Measurements from ENCODE around the gene SEPTIN5.

The SEPTIN5 gene

GRCh38 chr22:19714312-19715187 lies at the start of gene SEPTIN5:
SEPTIN5 (plus strand) TSS chr22:19714503; CDS start chr22:19714589, 86 bp downstream.
- no peak for DNase-seq (ENCODE audit: low read depth)
- TF ChIP-seq CTCF (conservative IDR thresholded peaks at IDR 0.05; ENCODE audit: low read depth, low read length) = no peak
- H3K4me3 ChIP-seq (ENCODE audit: low read length) = peak within 1 kb of the TSS; percentile 45

DNA sequence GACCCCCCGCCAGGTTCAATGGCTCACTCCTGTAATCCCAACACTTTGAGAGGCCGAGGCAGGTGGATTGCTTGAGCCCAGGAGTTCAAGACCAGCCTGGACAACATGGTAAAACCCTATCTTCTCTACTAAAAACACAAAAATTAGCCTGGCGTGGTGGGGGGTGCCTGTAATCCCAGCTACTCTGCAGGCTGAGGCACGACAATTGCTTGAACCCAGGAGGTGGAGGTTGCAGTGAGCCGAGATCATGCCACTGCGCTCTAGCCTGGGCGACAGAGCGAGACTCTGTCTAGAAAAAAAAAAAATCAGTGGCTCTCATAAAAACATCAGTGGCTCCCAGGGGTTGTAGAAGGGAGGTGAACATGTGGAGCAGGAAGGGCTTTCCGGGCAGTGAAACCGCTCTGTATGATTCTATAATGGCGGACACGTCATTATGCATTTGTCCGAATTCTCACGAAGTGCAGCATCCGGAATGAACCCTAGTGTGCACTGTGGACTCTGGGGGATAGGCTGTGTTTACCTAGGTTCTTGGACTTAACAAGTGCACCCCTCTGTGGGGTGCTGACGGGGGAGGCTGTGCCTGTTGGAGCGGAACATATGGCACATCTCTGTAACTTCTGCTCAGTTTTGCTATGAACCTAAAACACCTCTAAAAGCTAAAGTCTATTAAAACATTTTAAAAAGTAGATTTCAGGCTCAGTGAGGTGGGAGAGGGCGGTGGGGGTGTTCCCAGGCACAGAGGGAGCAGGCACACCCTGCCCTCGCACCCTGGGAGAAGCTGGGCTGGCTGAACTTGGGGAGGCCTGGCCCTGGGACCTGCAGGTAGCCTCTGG lies 49.1 kb upstream of the SEPTIN5 start:
- no peak for DNase-seq (ENCODE audit: low read depth)
- H3K4me3 ChIP-seq (ENCODE audit: low read length) = no peak overlapping the region
- TF ChIP-seq CTCF (conservative IDR thresholded peaks at IDR 0.05; ENCODE audit: low read depth, low read length) = no peak

- no peak for DNase-seq (ENCODE audit: low read depth)
- no peak for TF ChIP-seq CTCF (conservative IDR thresholded peaks at IDR 0.05; ENCODE audit: low read depth, low read length)
- H3K4me3 ChIP-seq (ENCODE audit: low read length) = no peak overlapping the region
These were observed 48.3 kb upstream of the SEPTIN5 start for GRCh38 chr22:19665784-19666672.

DNA sequence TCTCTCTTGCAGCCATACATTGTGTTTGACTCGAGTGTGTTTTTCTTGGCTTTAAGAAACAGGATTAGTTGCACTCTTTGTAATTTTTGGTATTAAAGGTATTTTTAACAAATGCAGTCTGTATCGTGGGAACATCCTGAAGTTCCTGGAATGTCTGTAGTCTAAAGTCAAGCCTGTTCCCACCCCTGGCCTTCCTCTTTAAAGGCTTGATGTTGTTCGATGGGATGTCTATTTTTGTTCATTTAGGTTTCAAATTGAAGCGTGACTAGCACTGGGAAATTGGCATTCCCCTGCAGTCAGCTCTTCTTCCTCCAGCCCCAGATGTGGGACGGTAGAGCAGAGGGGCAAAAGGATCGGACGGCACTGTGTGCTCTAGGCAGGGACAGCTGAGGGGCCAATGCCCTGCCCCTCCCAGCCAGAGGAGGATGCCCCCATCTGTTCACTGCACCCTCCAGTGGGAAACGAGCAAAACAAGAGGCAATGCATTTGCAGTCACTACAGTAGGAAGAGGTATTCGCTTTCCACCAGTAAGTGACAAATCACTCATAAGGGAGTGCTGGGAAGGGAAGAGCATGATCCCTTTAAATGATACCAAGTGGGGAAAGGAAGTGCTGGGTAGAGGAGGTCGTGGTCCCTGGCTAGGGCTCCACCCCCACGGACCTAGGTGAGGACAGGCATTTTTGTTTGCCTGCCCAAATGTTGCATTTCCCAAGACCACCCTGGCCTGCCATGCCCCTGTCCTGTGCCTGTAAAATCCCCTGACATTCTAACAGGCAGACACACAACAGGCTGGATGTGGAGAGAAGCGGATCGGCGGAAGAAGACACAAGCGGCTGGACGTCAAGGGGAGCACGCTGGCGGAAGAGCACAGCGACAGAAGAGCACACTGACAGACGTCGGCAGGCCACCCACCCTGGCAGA lies 47.4 kb upstream of the SEPTIN5 start:
- no peak overlapping the region for H3K4me3 ChIP-seq (ENCODE audit: low read length)
- no peak for TF ChIP-seq CTCF (conservative IDR thresholded peaks at IDR 0.05; ENCODE audit: low read depth, low read length)
- no peak for DNase-seq (ENCODE audit: low read depth)

GRCh38 chr22:19667872-19668740 lies 46.2 kb upstream of the SEPTIN5 start:
- no peak for DNase-seq (ENCODE audit: low read depth)
- H3K4me3 ChIP-seq (ENCODE audit: low read length) = no peak overlapping the region
- TF ChIP-seq CTCF (conservative IDR thresholded peaks at IDR 0.05; ENCODE audit: low read depth, low read length) = no peak
